HG02610 (cell line): Measurements from ENCODE around the gene C11orf65.

Source experiments
- ATAC-seq: cut with Tn5 transposase; IDR thresholded peaks from one replicate; pipeline ENCODE4 v1.9.1; 2021; ENCODE audit warnings: mild to moderate bottlenecking, moderate library complexity; ENCODE audit not compliant: unreplicated experiment

The C11orf65 gene, protein sequence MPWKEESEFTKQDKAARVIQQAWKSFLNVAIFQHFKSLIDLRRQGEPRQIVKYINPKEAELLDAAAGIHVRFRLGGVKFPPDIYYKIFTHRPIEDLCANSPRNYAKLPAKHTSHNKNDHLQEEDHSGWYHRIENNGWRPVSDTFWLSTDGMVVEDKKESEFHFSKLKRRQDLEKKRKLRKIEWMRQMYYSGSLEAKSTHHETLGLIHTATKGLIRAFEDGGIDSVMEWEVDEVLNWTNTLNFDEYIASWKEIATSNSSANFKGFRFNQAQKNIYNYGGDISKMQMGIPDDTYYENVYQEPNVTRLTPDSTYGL

GRCh38 chr11:108467091-108467823, at the start of gene C11orf65:
TSS of gene C11orf65 (minus strand) at chr11:108467529. CDS start at chr11:108461559, 5,970 bp downstream.
- peak; percentile 99 for ATAC-seq

- ATAC-seq, result no peak
Observed at GRCh38 chr11:108516125-108516524, 48.8 kb upstream of the C11orf65 start.

DNA sequence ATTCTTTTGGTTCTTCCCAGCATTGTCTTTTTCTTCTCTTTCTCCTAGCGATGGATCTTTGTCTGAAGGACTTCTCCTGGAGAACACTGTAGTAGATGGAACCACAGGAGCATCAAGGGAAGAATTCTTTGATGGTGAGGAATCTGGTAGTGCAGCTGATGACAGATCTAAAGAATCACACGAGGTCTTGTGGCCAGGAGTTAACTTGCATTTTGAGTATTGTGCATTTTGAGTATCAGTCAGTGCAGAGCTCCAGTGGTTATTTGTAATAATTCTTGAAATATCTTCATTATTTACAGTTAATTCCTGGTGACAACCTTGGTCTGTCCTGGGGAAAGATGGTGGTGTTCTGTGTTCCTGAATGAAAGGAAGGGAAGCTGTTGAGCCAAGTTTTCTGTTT, 45.4 kb upstream of the C11orf65 start:
- ATAC-seq, result no peak

- no peak for ATAC-seq
Observed at GRCh38 chr11:108511851-108512474, 44.6 kb upstream of the C11orf65 start.

GRCh38 chr11:108508653-108509593, 41.6 kb upstream of the C11orf65 start:
- no peak for ATAC-seq

- no peak for ATAC-seq
Observed at GRCh38 chr11:108501396-108501795, 34.1 kb upstream of the C11orf65 start.

DNA sequence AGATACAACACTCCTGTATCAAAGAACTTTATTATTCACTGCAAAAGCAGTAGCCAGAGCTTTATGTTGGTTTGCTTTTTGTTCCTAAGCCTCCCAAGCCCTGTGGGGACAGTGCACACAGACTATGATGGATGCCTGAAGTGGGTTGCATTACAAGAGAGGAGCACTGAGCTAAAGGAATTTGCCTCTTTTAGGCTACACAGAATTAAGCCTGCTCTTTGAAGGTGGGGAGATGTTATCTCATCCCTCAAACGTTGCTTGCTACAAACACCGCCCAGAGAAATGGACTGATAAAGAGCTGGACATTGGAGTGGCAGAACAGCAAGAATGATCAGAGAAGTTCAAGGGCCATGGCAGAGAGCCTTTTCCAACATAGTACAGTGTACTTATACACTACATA, 33.4 kb upstream of the C11orf65 start:
- no peak for ATAC-seq

GRCh38 chr11:108500169-108500568, 32.8 kb upstream of the C11orf65 start:
- ATAC-seq, result no peak

GRCh38 chr11:108498816-108499408, 31.6 kb upstream of the C11orf65 start:
- ATAC-seq, result no peak

DNA sequence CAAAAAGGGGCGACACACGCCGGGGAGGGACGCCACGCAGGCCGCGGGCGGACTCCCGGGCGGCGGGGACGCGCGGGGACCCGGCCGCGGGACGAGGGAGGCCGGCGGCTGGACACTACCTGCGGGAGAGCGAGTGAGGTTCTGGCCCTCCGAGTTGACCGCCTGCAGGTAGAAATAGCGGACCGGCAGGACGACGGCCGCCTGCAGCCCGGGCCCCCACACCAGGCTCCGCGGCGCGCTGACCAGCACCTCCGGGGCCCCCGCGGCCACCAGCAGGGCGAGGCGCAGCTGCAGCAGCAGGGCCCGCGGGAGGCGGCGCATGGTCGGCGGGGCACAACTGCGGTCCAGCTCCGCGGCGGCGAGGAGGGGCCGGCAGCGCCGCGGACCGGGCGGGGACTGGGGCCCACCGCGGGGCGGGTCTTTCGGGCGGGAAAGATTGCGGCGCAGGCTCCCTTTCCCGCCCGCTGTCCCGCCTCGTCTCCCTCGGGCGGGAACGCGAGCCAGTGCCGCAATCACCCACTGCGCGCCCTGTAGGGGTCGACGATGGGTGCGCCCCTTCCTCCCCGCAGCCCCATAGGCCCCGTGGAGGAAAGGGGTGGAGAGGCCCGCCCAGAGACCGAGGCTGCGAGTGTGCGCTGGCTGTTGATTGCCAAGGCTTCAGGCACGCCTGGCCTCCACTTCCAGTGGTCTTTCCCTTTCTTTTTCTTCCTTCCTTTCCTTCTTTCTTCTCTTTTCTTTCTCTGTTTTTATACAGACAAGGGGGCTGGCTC, 30.9 kb upstream of the C11orf65 start, which contains the start of gene POGLUT3:
Gene POGLUT3, minus strand, starts transcription at position 339 of the 770 bp plus-strand sequence. Its CDS starts 18 bp downstream, at position 321.
- peak; percentile 54 for ATAC-seq

DNA sequence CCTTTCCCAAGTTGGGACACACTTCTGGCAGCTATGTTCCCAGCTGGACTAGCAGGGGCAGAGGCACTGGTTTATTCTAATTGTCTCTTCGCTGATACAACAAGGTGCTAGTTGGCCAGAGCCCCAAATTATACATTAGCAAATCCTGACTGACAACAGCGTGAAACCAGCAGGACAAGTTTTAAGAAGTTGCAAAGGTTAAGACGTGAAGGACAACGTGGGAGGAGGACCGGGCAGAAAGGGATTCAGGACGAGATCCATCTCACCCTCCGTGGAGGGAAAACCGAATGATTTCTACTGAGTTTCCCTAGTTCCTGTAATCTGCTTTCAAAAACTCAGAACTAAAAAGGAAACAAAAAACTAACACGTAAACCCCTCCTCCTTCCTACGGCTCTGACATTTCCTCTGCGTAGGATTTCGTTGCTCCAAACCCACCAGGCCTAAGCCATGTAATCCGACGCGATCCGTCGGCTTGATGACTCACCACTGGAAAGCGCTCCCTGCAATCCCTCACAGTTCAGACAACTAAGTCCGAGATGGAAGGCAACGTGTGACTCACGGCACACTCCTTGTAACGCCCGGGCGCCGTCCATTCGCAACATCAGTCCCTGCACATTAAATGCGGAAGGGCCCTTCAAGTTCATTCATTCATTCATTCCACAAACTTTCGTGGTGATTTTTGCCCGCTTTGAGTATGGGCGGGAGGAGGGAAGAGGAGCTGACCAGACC, 30.2 kb upstream of the C11orf65 start:
- ATAC-seq, result peak; percentile 65

- no peak for ATAC-seq
Observed at GRCh38 chr11:108496643-108497256, 29.4 kb upstream of the C11orf65 start.

DNA sequence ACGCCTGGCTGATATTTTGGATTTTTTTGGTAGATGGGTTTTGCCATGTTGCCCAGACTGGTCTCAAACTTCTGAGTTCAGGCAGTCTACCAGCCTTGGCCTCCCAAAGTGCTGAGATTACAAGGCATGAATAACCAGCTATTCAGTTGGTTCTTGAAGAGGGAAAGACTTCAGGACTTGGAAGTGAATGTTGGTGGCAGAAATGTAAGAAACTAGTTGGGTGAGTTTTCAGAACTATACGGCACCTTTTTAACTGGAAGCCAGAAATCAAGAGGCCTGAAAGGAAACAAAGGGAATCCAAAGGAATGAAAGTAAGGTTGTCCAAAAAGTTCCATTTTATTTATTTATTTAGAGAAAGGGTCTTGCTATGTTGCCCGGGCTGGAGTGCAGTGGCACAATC, 28.0 kb upstream of the C11orf65 start:
- ATAC-seq, result no peak

DNA sequence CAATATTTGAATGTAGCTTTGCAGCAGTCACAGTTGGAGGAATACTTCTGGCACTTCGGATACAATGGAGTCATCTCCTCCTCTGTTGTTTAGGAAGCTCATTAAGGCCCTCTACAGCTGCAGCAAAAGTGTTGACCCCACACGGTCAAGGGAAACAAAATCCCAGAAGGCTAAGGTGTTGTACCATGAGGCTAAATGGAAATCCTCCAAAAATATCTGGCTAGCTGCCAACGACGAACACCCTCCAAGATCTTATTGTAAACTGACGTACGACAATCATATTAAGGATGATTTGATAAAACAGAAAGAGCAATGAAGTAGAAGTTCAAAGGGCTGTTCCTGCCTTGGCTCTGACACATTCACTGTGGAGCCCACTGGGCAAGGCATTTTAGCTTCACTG, 26.9 kb upstream of the C11orf65 start:
- ATAC-seq, result no peak

DNA sequence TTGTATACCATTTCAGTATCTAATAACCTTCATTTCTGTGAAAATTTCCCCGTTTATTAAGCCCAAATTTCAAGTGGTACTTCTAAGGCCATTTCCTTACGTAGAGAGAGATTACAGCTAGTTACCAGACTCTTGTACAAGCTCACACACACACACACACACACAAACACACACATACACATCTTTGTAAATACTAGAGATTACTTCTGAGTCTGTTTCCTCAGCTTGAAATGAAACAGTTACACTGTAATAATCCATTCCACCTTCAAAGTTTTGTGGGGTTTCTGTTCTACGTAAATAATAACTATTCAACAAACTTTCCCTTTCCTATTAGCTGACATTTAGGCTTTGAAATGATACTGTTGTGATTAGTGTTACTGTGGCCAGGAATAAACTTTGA, 24.6 kb upstream of the C11orf65 start:
- ATAC-seq, result no peak

DNA sequence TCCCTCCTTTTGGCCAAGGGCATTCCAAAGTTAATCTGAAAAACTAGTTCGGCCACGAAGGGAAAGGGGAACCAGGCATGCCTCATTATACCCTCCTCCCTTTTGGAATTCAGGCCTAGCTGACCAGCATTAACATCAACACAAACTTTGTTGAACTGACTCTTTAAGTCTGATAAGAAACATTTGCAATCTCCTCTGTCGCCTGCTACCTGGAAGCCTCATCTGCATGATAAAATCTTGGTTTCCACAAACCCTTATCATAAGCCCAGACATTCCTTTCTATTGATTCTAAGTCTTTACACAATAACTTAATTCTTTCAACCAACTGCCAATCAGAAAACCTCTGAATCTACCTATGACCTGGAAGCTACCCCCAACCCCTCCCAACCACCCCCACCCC, 19.5 kb upstream of the C11orf65 start:
- no peak for ATAC-seq

- ATAC-seq, result no peak
Observed at GRCh38 chr11:108486331-108486730, 19.0 kb upstream of the C11orf65 start.

DNA sequence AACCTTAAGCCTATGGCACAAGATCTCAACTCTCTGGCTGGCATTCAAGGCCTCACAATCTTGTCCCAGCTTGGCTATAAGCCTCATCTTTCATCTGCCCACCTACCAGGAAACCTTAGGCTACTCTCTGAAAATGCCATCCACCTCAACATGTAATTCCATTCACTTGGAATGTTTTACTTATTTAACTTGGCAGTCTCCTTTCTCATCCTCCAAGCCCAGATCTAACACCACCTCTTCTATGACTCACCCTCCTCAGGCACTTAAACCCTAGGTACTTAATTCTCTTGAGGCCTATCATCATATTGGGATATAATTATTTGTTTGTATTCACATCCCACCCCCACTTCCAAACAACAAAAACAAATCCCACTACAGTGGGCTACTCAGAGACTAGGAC, 15.8 kb upstream of the C11orf65 start:
- no peak for ATAC-seq
